Pancreas (tissue), 10 donors: ENCODE measurements around the gene KIF3A. TPM values are rescaled to one million over a fixed set of nuclear protein-coding genes. Genes with fewer than 3 reads are reported as not detected.

Source experiments
- ATAC-seq, 4 donors: fragments of 200-7000 bp; cut with Tn5 transposase; one replicate each; pipeline versions ENCODE4 v1.8.0 to v1.9.1; 2020; ENCODE audit warnings: mild to moderate bottlenecking in 4 of 4, moderate library complexity in 4 of 4
- DNase-seq, 6 donors: peaks; one replicate each; pipeline ENCODE4 v3.0.0-alpha.2; 2020
- FAIRE-seq: peaks from 2 replicates; lab custom pipeline; 2012; peaks lifted over from hg19 to GRCh38; lab: Jason Lieb, UNC
- H3K27ac ChIP-seq, 4 donors: fragments of 200-600 bp; sonication (generic); 1 replicate in 3 of 4; 2 replicates in 1 of 4; pipeline versions ENCODE4 v1.5.0 to v1.8.0; 2020
- H3K27me3 ChIP-seq, 4 donors: fragments of 200-600 bp; one replicate each; pipeline ENCODE4 v1.8.0; 2021
- H3K36me3 ChIP-seq, 3 donors: fragments of 200-600 bp; sonication (generic) in 1 of 3; one replicate each; pipeline versions ENCODE4 v1.5.0 to v1.8.0; 2020 to 2021
- H3K4me1 ChIP-seq, 3 donors: fragments of 200-600 bp; one replicate each; pipeline ENCODE4 v1.8.0; 2021
- H3K4me3 ChIP-seq, 4 donors: fragments of 200-600 bp; sonication (generic) in 2 of 4; one replicate each; pipeline versions ENCODE4 v1.5.0 to v1.8.0; 2020 to 2021
- H3K9me3 ChIP-seq, 4 donors: fragments of 200-600 bp; one replicate each; pipeline ENCODE4 v1.8.0; 2021
- WGBS, 2 donors: extraction: QIAGEN DNeasy Blood & Tissue Kit; methylation state at CpG; one replicate each; pipeline ENCODE4 v1.1.7; 2013; 5-methylcytosine and 5-hydroxymethylcytosine counted together
- intact Hi-C, 3 donors: fragments of 100-400 bp; cut with DNase I; formaldehyde crosslinking; loops; one replicate each; pipeline versions ENCODE4 v1.11.1 to v1.14.2; 2022
- polyA plus RNA-seq, 2 donors: library from polyadenylated mRNA; stranded (reverse); fragments of 200-250 nt; gene quantifications; one replicate each; pipeline ENCODE4 v1.2.3, GENCODE V29; 2013
- total RNA-seq, 6 donors: library from RNA; stranded (reverse); fragmentation: NEBNext Ultra II Directional in 4 of 6; extraction: Animal tissue kit (Norgen Biotek cat#: 25700) in 4 of 6; gene quantifications; one replicate each; pipeline versions ENCODE4 v1.2.1 to v1.2.4, GENCODE V29; 2021 to 2023
- TF ChIP-seq, protein P1 (sequence below), 4 donors: fragments of 200-600 bp; sonication (generic) in 3 of 4; IDR thresholded peaks; one replicate each; pipeline versions ENCODE4 v1.5.0 to v1.8.0; 2021; ENCODE audit warnings: antibody characterized with exemption in 4 of 4
- donor health status: healthy with polysubstance abuse.
- donor health status: DM: no; HTN: no; CAD: no; lungs with moderate emphysema.
- donor health status: DM: no; HTN: no; CAD: no.
- donor health status: control.
- donor health status: control.
- donor health status: Bipolar disorder and iron deficiency.
- donor health status: DM: yes; HTN: yes; CAD: no.
- donor health status: DM: no; HTN: no; CAD: no.
- donor health status: DM: no; HTN: no; CAD: no.
- donor health status: DM: yes; HTN: yes; CAD: no.

The KIF3A gene
- total RNA-seq (1 to 10 TPM; 2.4 to 6.3 (median 4.1) TPM), polyA plus RNA-seq (1 to 10 TPM; 2.4 to 5.0 TPM)

GRCh38 chr5:132736853-132737833, at the start of gene KIF3A:
Gene KIF3A, minus strand, starts transcription at chr5:132737546. Its CDS starts 127 bp downstream, at chr5:132737419.
- 1% methylated on average over 77 to 81 of the region's 81 CpGs for WGBS, 2 donors
- FAIRE-seq, result no peak
- H3K27ac ChIP-seq, result peak within 1 kb of the TSS in 3 of 4 donors; percentile 29 to 66 (median 48)
- TF ChIP-seq, protein P1, sequence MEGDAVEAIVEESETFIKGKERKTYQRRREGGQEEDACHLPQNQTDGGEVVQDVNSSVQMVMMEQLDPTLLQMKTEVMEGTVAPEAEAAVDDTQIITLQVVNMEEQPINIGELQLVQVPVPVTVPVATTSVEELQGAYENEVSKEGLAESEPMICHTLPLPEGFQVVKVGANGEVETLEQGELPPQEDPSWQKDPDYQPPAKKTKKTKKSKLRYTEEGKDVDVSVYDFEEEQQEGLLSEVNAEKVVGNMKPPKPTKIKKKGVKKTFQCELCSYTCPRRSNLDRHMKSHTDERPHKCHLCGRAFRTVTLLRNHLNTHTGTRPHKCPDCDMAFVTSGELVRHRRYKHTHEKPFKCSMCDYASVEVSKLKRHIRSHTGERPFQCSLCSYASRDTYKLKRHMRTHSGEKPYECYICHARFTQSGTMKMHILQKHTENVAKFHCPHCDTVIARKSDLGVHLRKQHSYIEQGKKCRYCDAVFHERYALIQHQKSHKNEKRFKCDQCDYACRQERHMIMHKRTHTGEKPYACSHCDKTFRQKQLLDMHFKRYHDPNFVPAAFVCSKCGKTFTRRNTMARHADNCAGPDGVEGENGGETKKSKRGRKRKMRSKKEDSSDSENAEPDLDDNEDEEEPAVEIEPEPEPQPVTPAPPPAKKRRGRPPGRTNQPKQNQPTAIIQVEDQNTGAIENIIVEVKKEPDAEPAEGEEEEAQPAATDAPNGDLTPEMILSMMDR (IDR thresholded peaks at IDR 0.05), result no peak
- peak within 1 kb of the TSS; percentile 55 to 95 (median 82) for H3K4me3 ChIP-seq
- intact Hi-C loops, result no loop called here
- no peaks in the 10 kb centered on the region for H3K36me3 ChIP-seq
- no peaks in the 10 kb centered on the region for H3K9me3 ChIP-seq
- no peaks in the 10 kb centered on the region for H3K27me3 ChIP-seq
- ATAC-seq, result peak; percentile 98 to 100 (median 99)
- DNase-seq, result peak; percentile 97 to 100 (median 98)
- H3K4me1 ChIP-seq, result peaks cover 0 to 8% (median 0%) of the 10 kb centered on the region in 3 donors

DNA sequence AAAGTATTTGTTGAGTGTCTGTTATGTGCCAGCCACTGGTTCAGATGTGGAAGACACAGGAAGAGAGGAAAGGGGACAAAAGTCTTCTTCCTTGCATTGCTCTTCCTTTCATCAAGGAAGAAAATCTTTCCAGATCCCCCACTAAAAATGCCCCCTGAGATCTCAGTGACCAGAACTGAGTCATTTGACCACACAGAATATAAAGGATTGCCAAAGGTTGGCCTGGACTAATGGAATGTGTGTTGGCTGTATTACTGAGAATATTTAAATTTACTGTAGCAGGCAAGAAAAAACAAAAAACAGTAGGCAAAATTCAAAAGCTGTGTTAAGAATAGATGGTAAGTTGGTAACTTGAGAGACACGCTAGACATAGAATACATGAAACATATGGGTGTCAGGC, 49.7 kb upstream of the KIF3A start:
- H3K27ac ChIP-seq, result no peak overlapping the region
- H3K4me3 ChIP-seq, result no peak overlapping the region
- ATAC-seq (no peak), DNase-seq (no peak), FAIRE-seq (no peak)
- WGBS, 2 donors, result 96 to 100% methylated on average over 1 of the region's 1 CpG
- H3K27me3 ChIP-seq, result no peaks in the 10 kb centered on the region
- no peaks in the 10 kb centered on the region for H3K4me1 ChIP-seq
- TF ChIP-seq, protein P1 (IDR thresholded peaks at IDR 0.05), result no peak
- H3K36me3 ChIP-seq, result no peaks in the 10 kb centered on the region
- no peaks in the 10 kb centered on the region for H3K9me3 ChIP-seq
- intact Hi-C loops, result no loop called here

DNA sequence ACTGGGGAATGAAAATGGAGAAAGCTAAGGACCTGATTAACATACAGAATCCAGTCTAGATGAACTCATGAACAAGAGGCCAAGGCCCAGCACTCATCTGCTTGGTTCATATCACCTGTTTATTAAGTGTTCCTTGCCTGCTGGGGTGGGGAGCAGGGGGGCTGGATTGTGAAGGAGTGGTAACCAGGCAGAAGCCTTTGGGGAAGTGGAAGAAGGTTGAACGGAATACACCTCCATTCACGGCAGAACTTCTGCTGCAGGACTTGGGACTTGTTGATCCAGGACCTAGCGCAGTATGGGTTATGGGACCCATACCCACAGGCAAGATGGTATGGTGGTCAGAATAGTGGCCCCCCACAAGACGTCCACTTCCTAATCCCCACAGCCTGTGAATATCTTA, 48.5 kb upstream of the KIF3A start:
- 86 to 89% methylated on average over 4 of the region's 4 CpGs for WGBS, 2 donors
- no peak for DNase-seq
- Histone ChIP-seq H3K36me3 (no peaks in the 10 kb centered on the region), H3K4me3 (no peak overlapping the region), H3K27ac (no peak overlapping the region), H3K27me3 (no peaks in the 10 kb centered on the region), H3K9me3 (no peaks in the 10 kb centered on the region), H3K4me1 (no peaks in the 10 kb centered on the region)
- FAIRE-seq, result no peak
- no peak for ATAC-seq
- intact Hi-C loops, result no loop called here
- TF ChIP-seq, protein P1 (IDR thresholded peaks at IDR 0.05), result no peak

- no peak overlapping the region for H3K4me3 ChIP-seq
- TF ChIP-seq, protein P1 (IDR thresholded peaks at IDR 0.05), result no peak
- FAIRE-seq (no peak), ATAC-seq (no peak), DNase-seq (no peak)
- 72 to 81% methylated on average over 5 of the region's 5 CpGs for WGBS, 2 donors
- no peaks in the 10 kb centered on the region for H3K4me1 ChIP-seq
- H3K36me3 ChIP-seq, result no peaks in the 10 kb centered on the region
- no peaks in the 10 kb centered on the region for H3K27me3 ChIP-seq
- no peak overlapping the region for H3K27ac ChIP-seq
- no peaks in the 10 kb centered on the region for H3K9me3 ChIP-seq
- intact Hi-C loops, result no loop called here
Measured at GRCh38 chr5:132785365-132785764, 48.0 kb upstream of the KIF3A start.
